GM23338 (cell line): Measurements from ENCODE around the gene LTBP3.

Source experiments
- POLR2AphosphoS5 ChIP-seq: IDR thresholded peaks from 2 replicates; pipeline ENCODE4 v1.6.1; 2016; ENCODE audit warnings: antibody characterized with exemption, low read depth
- TF ChIP-seq, protein P1 (sequence below), 2 experiments: fragments of 200-600 bp in 1 of 2; sonication (generic) in 1 of 2; conservative IDR thresholded peaks; 2 replicates each; pipeline versions ENCODE4 v1.5.1 to v1.6.1; 2016 to 2017; ENCODE audit warnings: antibody characterized with exemption in 2 of 2, low read depth in 2 of 2, mild to moderate bottlenecking in 2 of 2, moderate library complexity in 1 of 2
- TF ChIP-seq, protein P2 (sequence below): IDR thresholded peaks from one replicate; pipeline ENCODE4 v1.6.1; 2018; ENCODE audit warnings: antibody characterized with exemption; ENCODE audit not compliant: unreplicated experiment

DNA sequence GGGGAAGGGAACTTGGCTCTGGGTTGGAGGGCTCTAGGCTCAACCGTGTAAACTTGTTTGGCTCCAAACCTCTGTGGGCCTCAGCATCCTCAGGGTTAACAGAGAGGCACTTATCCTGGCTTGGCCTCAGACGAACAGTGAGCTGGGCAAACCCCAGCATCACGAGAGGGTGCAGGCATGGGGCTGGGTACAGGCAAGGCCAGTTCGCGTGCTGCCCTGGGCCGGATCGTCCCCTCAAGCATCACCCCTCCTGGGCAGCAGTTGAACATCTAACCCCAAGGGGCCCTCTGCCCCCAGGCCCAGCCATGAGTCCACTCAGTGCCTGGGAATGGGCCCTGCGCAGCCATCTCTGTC, 19.6 kb upstream of the LTBP3 start:
- TF ChIP-seq, protein P1, sequence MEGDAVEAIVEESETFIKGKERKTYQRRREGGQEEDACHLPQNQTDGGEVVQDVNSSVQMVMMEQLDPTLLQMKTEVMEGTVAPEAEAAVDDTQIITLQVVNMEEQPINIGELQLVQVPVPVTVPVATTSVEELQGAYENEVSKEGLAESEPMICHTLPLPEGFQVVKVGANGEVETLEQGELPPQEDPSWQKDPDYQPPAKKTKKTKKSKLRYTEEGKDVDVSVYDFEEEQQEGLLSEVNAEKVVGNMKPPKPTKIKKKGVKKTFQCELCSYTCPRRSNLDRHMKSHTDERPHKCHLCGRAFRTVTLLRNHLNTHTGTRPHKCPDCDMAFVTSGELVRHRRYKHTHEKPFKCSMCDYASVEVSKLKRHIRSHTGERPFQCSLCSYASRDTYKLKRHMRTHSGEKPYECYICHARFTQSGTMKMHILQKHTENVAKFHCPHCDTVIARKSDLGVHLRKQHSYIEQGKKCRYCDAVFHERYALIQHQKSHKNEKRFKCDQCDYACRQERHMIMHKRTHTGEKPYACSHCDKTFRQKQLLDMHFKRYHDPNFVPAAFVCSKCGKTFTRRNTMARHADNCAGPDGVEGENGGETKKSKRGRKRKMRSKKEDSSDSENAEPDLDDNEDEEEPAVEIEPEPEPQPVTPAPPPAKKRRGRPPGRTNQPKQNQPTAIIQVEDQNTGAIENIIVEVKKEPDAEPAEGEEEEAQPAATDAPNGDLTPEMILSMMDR (conservative IDR thresholded peaks at IDR 0.05; ENCODE audit: low read depth in 2 of 2), result no peak
- TF ChIP-seq, protein P2, sequence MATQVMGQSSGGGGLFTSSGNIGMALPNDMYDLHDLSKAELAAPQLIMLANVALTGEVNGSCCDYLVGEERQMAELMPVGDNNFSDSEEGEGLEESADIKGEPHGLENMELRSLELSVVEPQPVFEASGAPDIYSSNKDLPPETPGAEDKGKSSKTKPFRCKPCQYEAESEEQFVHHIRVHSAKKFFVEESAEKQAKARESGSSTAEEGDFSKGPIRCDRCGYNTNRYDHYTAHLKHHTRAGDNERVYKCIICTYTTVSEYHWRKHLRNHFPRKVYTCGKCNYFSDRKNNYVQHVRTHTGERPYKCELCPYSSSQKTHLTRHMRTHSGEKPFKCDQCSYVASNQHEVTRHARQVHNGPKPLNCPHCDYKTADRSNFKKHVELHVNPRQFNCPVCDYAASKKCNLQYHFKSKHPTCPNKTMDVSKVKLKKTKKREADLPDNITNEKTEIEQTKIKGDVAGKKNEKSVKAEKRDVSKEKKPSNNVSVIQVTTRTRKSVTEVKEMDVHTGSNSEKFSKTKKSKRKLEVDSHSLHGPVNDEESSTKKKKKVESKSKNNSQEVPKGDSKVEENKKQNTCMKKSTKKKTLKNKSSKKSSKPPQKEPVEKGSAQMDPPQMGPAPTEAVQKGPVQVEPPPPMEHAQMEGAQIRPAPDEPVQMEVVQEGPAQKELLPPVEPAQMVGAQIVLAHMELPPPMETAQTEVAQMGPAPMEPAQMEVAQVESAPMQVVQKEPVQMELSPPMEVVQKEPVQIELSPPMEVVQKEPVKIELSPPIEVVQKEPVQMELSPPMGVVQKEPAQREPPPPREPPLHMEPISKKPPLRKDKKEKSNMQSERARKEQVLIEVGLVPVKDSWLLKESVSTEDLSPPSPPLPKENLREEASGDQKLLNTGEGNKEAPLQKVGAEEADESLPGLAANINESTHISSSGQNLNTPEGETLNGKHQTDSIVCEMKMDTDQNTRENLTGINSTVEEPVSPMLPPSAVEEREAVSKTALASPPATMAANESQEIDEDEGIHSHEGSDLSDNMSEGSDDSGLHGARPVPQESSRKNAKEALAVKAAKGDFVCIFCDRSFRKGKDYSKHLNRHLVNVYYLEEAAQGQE, result no peak
- no peak for TF ChIP-seq POLR2AphosphoS5
